Putamen (tissue), 1 donor: ENCODE data around the gene NOLC1.

ENCODE experiments used
- DNase-seq: peaks from one replicate; pipeline ENCODE4 v3.0.0-alpha.2; 2016; ENCODE audit warnings: low spot score

The NOLC1 gene

DNA sequence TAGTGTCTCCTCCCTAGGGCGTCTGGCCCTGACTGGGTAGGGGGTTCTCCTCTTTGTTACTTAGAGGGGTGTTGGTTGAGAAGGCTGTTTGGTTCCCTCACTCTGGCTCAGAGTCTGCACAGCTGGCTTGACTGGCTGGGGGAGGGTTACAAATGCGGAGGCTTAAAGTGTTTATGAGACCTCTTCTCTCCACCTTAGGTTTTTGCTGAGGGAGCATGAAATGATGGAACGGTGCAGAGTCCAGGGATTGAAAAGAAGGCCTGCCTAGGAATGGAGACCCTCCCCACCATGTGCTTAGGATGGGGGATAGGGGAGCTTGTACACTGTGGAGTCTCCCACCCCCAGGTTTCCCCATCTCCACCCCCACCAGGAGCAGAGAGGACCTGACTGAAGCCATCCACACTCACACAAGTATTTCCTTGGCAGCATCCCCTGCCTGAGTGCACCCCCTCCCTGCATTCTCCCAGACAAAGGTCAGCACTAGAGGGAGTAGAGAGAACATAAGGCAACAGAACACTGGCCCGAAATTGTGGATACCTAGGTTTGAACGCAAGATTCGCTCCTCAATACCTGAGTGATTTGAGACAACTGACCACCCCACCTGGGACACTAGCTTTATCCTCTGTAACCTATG is 30.3 kb upstream of the NOLC1 start:
- DNase-seq: no peak

- no peak for DNase-seq
These were observed 29.7 kb upstream of the NOLC1 start for GRCh38 chr10:102122450-102122849.

- DNase-seq: no peak
These were observed 29.0 kb upstream of the NOLC1 start for GRCh38 chr10:102123223-102123622.

DNA sequence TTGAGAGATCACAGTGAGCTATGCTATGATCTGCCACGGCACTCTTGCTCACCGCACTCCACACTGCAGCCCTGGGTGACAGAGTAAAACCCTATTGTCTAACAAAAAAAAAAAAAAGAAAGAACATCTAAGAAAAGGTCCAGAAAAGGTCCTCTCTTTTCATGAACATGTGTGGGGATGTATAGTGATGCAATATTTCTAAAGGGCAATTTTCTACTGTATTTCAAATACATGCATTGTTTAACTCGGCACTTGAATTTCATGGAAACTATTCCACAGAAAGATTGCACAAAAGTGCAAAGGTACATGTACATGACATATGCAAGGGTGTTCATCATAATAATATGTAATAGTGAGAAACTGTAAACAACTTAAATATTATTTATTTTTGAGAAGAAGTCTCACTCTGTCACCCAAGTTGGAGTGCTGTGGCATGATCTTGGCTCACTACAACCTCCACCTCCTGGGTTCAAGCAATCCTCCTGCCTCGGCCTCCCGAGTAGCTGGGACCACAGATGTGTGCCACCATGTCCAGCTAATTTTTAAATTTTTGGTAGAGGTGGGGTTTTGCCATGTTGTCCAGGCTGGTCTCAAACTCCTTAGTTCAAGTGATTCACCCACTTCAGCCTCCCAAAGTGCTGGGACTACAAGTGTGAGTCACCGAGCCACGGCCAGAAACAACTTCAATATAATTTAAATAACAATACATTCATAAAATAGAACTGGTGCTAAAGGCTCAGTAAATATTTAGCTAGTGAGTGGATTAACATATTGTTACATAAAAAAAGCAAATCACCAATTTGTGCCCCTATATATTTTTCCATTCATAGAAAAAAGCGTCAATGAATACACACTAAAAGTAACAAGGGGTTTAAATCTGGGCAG is 20.7 kb upstream of the NOLC1 start:
- no peak for DNase-seq

- DNase-seq: no peak
These were observed 20.0 kb upstream of the NOLC1 start for GRCh38 chr10:102132193-102132562.

DNA sequence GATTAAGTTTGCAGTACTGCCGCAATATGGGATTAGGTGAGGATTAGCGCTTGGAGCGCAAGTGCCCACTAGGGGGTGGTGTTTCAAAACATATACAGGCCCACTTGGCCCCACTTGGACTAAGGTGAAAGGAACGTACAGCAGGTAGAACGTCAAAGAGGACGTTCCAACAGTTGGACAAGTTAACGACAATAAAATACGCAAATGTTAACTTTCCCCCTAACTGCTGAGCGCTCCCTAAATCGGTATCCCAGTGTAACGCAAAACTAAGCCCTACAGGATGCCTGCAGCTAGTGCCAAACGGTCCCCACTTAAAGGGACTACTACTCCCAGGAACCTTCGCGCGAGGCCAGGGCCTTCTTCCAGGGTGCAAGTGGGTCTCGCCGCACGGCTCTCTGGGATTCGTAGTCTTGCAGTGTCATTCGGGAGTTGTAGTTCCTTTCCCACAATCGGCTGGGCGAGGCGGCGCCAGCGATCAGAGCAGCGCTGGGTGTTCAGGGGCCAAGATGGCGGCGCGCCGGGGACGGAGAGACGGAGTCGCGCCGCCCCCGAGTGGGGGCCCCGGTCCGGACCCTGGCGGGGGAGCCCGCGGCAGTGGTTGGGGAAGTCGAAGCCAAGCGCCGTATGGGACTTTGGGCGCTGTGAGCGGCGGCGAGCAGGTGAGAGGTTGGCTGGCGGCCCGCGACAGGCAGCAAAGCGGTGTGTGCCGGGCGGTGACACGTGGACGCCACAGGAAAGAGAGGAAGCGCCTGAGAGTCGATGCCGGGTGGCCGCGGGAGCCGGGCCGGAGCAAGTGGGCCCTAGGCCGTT is 19.4 kb upstream of the NOLC1 start, which contains the start of gene PPRC1:
PPRC1 (plus strand) TSS at position 478 of the 810 bp plus-strand sequence; CDS start at position 507, 29 bp downstream.
- DNase-seq: peak; percentile 99

GRCh38 chr10:102133373-102134195 is 18.6 kb upstream of the NOLC1 start:
- DNase-seq: peak; percentile 65

- no peak for DNase-seq
These were observed 17.8 kb upstream of the NOLC1 start for GRCh38 chr10:102134416-102134815.

GRCh38 chr10:102135956-102136526 is 16.1 kb upstream of the NOLC1 start:
- no peak for DNase-seq

- DNase-seq: no peak
These were observed 12.7 kb upstream of the NOLC1 start for GRCh38 chr10:102139281-102140110.

- DNase-seq: no peak
These were observed 12.0 kb upstream of the NOLC1 start for GRCh38 chr10:102140218-102140617.

DNA sequence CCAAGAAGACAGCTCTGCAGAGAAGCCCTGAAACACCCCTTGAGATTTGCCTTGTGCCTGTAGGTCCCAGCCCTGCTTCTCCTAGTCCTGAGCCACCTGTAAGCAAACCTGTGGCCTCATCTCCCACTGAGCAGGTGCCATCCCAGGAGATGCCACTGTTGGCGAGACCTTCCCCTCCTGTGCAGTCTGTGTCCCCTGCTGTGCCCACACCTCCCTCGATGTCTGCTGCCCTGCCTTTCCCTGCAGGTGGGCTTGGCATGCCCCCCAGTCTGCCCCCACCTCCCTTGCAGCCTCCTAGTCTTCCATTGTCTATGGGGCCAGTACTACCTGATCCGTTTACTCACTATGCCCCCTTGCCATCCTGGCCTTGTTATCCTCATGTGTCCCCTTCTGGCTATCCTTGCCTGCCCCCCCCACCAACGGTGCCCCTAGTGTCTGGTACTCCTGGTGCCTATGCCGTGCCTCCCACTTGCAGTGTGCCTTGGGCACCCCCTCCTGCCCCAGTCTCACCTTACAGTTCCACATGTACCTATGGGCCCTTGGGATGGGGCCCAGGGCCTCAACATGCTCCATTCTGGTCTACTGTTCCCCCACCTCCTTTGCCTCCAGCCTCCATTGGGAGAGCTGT is 11.2 kb upstream of the NOLC1 start:
- DNase-seq: no peak

GRCh38 chr10:102141583-102142107 is 10.5 kb upstream of the NOLC1 start:
- no peak for DNase-seq

- DNase-seq: no peak
These were observed 5.2 kb upstream of the NOLC1 start for GRCh38 chr10:102146971-102147428.

DNA sequence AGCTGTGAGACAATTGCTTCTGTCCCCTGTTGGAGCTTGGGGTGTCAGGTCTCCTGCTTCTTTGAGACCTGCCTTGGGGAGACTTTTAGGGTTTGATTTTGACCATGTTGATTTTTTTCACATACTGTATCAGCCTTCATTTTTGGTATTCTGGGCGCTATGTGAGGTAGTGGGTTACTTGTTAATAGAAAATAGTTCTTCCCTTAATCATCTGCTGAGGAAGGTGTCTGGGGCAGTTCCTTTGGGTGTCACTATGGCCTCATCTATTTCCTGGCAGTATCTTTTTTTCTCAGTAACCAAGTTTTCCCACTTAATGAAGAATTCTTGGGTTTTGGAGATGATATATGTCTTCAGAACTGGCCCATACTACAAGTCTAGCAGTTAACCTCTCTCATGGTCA is 4.6 kb upstream of the NOLC1 start:
- DNase-seq: no peak

- no peak for DNase-seq
These were observed 3.9 kb upstream of the NOLC1 start for GRCh38 chr10:102148275-102148674.

- DNase-seq: no peak
These were observed 1.0 kb upstream of the NOLC1 start for GRCh38 chr10:102150970-102151773.

DNA sequence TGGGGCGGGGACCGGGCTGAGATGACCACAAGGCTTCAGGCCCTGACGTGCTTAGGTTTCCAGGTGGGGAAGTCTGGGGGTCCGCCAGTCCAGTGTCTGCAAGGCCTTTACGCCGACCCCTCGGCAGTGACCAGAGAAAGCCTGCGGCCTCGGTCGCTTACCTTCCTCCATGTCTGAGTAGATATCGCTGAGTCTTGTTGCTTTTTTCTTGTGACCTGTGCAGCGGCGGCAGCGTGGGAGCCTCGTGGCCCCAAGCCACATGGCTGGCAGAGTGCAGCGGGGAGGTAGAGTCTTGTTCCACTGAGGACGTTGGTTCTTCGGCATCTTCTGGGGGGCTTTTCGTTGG is 329 bp downstream of the NOLC1 start:
- no peak for DNase-seq

DNA sequence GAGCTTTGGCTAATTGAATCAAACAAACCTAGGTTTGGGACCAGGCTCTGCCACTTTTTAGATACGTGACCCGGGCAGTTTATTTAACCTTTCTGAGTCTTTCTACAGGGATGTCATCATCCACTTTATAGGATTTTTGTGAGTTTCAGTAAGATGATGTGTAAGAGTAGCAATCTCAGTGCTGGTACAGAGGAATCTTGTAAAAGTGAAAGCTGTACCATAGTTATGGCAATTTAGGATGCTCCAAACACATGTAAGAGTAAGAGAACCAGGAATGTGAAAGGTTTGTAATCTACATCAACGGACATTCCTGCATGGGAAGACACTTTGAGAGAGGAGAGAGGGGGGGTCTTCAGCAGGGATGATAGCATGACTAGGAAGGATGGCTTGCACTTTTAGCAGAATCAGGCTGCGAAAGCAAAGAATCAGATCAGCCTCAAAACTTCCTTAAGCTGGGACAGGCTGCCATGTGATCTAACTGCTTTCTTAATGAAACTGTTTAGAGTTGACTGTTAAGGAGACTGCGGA is 968 bp downstream of the NOLC1 start:
- DNase-seq: no peak
